Calu3 (cell line): ENCODE measurements around the gene TBL1XR1. TPM values are rescaled to one million over a fixed set of nuclear protein-coding genes. Genes with fewer than 3 reads are reported as not detected.

Experiments used
- BruUV-seq: library from RNA; stranded (reverse); fragments of 400-500 nt; replicated peaks from 2 replicates; lab custom pipeline; 2021; lab: Mats Ljungman, UMichigan
- CTCF ChIA-PET: fragments of 300-600 bp; sonication (Branson Sonifier 250); formaldehyde crosslinking; loops from one replicate; lab custom pipeline; 2022; ENCODE audit warnings: antibody characterized with exemption; lab: Charles Lee
- DNase-seq: peaks from one replicate; pipeline ENCODE4 v3.0.0; 2022
- H3K27ac Mint-ChIP-seq: one replicate; pipeline ENCODE4 v1.8.0; 2022; ENCODE audit warnings: mixed read lengths; ENCODE audit not compliant: unreplicated experiment
- H3K27me3 Mint-ChIP-seq: one replicate; pipeline ENCODE4 v1.8.0; 2022; ENCODE audit warnings: mixed read lengths; ENCODE audit not compliant: unreplicated experiment
- H3K36me3 Mint-ChIP-seq: one replicate; pipeline ENCODE4 v1.8.0; 2022; ENCODE audit warnings: mild to moderate bottlenecking, moderate library complexity, mixed read lengths; ENCODE audit not compliant: insufficient read depth, unreplicated experiment
- H3K4me1 Mint-ChIP-seq: one replicate; pipeline ENCODE4 v1.8.0; 2022; ENCODE audit warnings: mild to moderate bottlenecking, low read depth, mixed read lengths; ENCODE audit not compliant: unreplicated experiment
- H3K4me3 Mint-ChIP-seq: one replicate; pipeline ENCODE4 v1.8.0; 2022; ENCODE audit warnings: mild to moderate bottlenecking, low read depth, moderate library complexity, mixed read lengths; ENCODE audit not compliant: unreplicated experiment
- H3K9me3 Mint-ChIP-seq: one replicate; pipeline ENCODE4 v1.8.0; 2022; ENCODE audit warnings: low read depth, mixed read lengths; ENCODE audit not compliant: unreplicated experiment
- intact Hi-C: fragments of 100-400 bp; cut with micrococcal nuclease; formaldehyde crosslinking; loops from one replicate; pipeline ENCODE4 v1.10.0; 2022; ENCODE audit not compliant: unreplicated experiment
- total RNA-seq: library from RNA; stranded (reverse); gene quantifications from 2 replicates; pipeline ENCODE4 v1.2.3, GENCODE V29; 2022
- TF ChIP-seq, protein P1 (sequence below): fragments of 200-600 bp; IDR thresholded peaks from one replicate; pipeline ENCODE4 v1.8.0; 2022; ENCODE audit warnings: antibody characterized with exemption; ENCODE audit not compliant: unreplicated experiment

Gene TBL1XR1
- total RNA-seq, 1 experiment from 2014 or later = 206 TPM

DNA sequence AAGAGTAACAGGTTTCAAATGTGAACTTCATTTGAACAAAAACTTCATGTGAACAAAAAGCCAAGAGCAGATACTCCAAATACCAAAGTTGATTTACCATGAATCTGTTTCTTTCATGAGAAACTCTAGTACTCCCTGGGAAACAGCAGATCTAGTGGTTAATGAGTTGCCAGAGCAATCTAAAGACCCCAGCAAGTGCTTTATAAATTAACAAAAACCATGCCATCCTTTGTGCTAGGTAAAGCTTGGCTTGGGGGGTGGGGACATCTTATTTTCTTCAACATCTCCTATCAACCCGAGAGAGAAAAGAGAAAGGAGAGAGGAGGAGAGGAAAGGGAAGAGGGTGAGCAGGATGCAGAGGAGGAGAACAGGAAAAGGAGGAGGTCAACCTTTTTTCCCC is 100.7 kb downstream of the TBL1XR1 start:
- H3K4me1 Mint-ChIP-seq = peaks cover 15% of the 10 kb centered on the region
- CTCF ChIA-PET = no interaction called here
- BruUV-seq = no TSS peak
- no peaks in the 10 kb centered on the region for H3K36me3 Mint-ChIP-seq
- H3K27me3 Mint-ChIP-seq = no peaks in the 10 kb centered on the region
- intact Hi-C loops = no loop called here
- H3K27ac Mint-ChIP-seq = peak overlapping the region; percentile 8
- TF ChIP-seq, protein P1, sequence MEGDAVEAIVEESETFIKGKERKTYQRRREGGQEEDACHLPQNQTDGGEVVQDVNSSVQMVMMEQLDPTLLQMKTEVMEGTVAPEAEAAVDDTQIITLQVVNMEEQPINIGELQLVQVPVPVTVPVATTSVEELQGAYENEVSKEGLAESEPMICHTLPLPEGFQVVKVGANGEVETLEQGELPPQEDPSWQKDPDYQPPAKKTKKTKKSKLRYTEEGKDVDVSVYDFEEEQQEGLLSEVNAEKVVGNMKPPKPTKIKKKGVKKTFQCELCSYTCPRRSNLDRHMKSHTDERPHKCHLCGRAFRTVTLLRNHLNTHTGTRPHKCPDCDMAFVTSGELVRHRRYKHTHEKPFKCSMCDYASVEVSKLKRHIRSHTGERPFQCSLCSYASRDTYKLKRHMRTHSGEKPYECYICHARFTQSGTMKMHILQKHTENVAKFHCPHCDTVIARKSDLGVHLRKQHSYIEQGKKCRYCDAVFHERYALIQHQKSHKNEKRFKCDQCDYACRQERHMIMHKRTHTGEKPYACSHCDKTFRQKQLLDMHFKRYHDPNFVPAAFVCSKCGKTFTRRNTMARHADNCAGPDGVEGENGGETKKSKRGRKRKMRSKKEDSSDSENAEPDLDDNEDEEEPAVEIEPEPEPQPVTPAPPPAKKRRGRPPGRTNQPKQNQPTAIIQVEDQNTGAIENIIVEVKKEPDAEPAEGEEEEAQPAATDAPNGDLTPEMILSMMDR = no peak
- DNase-seq = no peak
- peaks cover 8% of the 10 kb centered on the region for H3K9me3 Mint-ChIP-seq
- no peak overlapping the region for H3K4me3 Mint-ChIP-seq

DNA sequence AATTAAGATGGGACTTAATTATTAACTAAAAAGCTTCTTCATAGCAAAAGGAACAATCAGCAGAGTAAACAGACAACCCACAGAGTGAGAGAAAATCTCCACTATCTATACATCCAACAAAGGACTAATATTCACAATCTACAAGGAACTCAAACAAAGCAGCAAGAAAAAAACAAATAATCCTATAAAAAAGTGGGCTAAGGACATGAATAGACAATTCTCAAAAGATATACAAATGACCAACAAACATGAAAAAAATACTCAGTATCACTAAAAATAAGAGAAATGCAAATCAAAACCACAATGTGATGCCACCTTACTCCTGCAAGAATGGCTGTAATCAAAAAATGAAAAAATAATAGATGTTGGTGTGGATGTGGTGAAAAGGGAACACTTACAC is 103.3 kb downstream of the TBL1XR1 start:
- CTCF ChIA-PET = no interaction called here
- no TSS peak for BruUV-seq

DNA sequence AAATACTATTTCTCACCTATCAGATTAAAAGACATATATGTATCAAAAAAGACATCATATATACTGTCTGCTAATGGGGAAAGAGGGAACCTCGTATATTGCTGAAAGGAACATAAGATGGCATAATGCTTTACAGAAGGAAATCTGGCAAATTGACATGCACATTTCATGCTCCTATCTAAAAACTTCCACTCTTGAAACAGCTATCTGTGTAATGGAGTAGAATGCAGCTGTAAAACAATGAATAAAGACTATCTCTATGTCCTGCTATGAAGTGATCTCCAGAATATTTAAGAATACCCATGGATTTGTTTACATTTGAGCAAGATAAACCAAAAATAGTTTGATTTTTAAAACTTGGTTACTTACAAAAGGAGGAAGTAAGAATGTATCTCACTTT is 107.4 kb downstream of the TBL1XR1 start:
- BruUV-seq = no TSS peak
- Mint-ChIP-seq H3K4me3 (no peak overlapping the region), H3K36me3 (peaks cover 8% of the 10 kb centered on the region), H3K27ac (peak overlapping the region; percentile 1), H3K9me3 (peaks cover 12% of the 10 kb centered on the region), H3K4me1 (peaks cover 28% of the 10 kb centered on the region), H3K27me3 (no peaks in the 10 kb centered on the region)
- TF ChIP-seq, protein P1 = no peak
- CTCF ChIA-PET = no interaction called here
- intact Hi-C loops = no loop called here
- DNase-seq = no peak

More for the DNA sequence above, 103.3 kb downstream of the TBL1XR1 start:
- DNase-seq = no peak
- Mint-ChIP-seq H3K4me1 (peaks cover 24% of the 10 kb centered on the region), H3K27me3 (no peaks in the 10 kb centered on the region), H3K4me3 (no peak overlapping the region), H3K36me3 (no peaks in the 10 kb centered on the region), H3K27ac (no peak overlapping the region), H3K9me3 (peaks cover 12% of the 10 kb centered on the region)
- intact Hi-C loops = no loop called here
- TF ChIP-seq, protein P1 = no peak

GRCh38 chr3:177089110-177089509 is 108.2 kb downstream of the TBL1XR1 start:
- no TSS peak for BruUV-seq
- peaks cover 16% of the 10 kb centered on the region for H3K36me3 Mint-ChIP-seq
- H3K9me3 Mint-ChIP-seq = peaks cover 14% of the 10 kb centered on the region
- H3K4me1 Mint-ChIP-seq = peaks cover 35% of the 10 kb centered on the region
- TF ChIP-seq, protein P1 = no peak
- H3K27ac Mint-ChIP-seq = peak overlapping the region; percentile 1
- H3K27me3 Mint-ChIP-seq = no peaks in the 10 kb centered on the region
- no peak overlapping the region for H3K4me3 Mint-ChIP-seq
- CTCF ChIA-PET = no interaction called here
- DNase-seq = no peak
- intact Hi-C loops = no loop called here
